ENCODE measurements around the gene GLIS1.

DNA sequence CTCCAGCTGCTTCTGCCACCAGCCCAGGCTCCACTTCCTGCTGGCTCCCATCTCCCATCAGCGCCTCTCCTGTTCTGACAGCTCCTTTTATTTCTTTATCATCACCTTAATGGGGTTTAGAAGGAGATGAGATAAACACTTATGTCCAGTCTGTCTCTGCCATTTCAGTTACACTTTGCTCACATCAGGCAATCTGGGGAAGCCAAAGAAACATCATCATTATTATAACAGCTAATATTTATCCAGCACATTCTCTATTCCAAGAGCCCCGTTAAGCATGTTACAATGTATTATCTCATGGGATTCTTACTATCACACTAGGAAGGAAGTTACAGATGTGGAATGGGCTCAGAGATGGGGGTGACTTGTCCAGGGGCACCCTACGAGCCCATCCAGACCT lies 248.6 kb downstream of the GLIS1 start:
- no peak for TF ChIP-seq EZH2phosphoT487 (IDR thresholded peaks at IDR 0.05; ENCODE audit: insufficient read depth, low read depth)
- TF ChIP-seq EZH2 (IDR thresholded peaks at IDR 0.05; ENCODE audit: insufficient read depth, poor library complexity, severe bottlenecking): no peak

Measured in GM23248 (cell line).